GM18505 (cell line): ENCODE results near the gene FAM222B.

Experiments used
- ATAC-seq: cut with Tn5 transposase; IDR thresholded peaks from one replicate; pipeline ENCODE4 v1.9.1; 2021; ENCODE audit not compliant: unreplicated experiment
- POLR2A ChIP-seq: IDR thresholded peaks from 4 replicates; pipeline ENCODE4 v1.6.1; 2011; ENCODE audit warnings: borderline replicate concordance; ENCODE audit not compliant: insufficient read depth, insufficient read length; ENCODE audit errors: extremely low read depth

The FAM222B gene

GRCh38 chr17:28712032-28712704, 130.4 kb downstream of the FAM222B start:
- no peak for ATAC-seq
- TF ChIP-seq POLR2A = peak; percentile 51

GRCh38 chr17:28711723-28712031, 130.9 kb downstream of the FAM222B start, which contains the start of gene PROCA1:
Gene PROCA1 (minus strand): TSS chr17:28711888. CDS start chr17:28711660, 228 bp downstream.
- TF ChIP-seq POLR2A = peak; percentile 5
- peak; percentile 15 for ATAC-seq

GRCh38 chr17:28710861-28711722, 131.5 kb downstream of the FAM222B start:
- TF ChIP-seq POLR2A = peak; percentile 64
- ATAC-seq = peak; percentile 80

GRCh38 chr17:28707339-28707720, 135.3 kb downstream of the FAM222B start:
- no peak for TF ChIP-seq POLR2A
- ATAC-seq = no peak

- no peak for TF ChIP-seq POLR2A
- ATAC-seq = no peak
Observed at GRCh38 chr17:28706471-28707338, 135.9 kb downstream of the FAM222B start.
